AG04449 (cell line): Measurements from ENCODE around the gene ADGRV1.

Experiments used
- CTCF ChIA-PET: fragments of 350-600 bp; formaldehyde crosslinking; extraction: SDS; loops from one replicate; lab custom pipeline; 2021; ENCODE audit warnings: antibody characterized with exemption; lab: Yijun Ruan, JAX
- POLR2A ChIA-PET: fragments of 400-600, 350-600 bp; formaldehyde crosslinking; extraction: SDS; loops from one replicate; lab custom pipeline; 2020; ENCODE audit warnings: antibody characterized with exemption, inconsistent platforms; lab: Yijun Ruan, JAX
- DNase-seq: peaks from one replicate; pipeline ENCODE4 v3.0.0-alpha.2; 2010; ENCODE audit warnings: low read depth, low spot score
- H3K4me3 ChIP-seq: 2 replicates; pipeline ENCODE4 v1.5.1; 2011; ENCODE audit warnings: low read depth, mild to moderate bottlenecking, control low read depth, low read length
- TF ChIP-seq, protein P1 (sequence below): IDR thresholded peaks from one replicate; pipeline ENCODE4 v1.5.1; 2011; ENCODE audit warnings: mild to moderate bottlenecking, moderate library complexity, low read length, control low read depth, inconsistent platforms; ENCODE audit not compliant: insufficient read depth; ENCODE audit errors: missing control alignments

ADGRV1 gene

DNA sequence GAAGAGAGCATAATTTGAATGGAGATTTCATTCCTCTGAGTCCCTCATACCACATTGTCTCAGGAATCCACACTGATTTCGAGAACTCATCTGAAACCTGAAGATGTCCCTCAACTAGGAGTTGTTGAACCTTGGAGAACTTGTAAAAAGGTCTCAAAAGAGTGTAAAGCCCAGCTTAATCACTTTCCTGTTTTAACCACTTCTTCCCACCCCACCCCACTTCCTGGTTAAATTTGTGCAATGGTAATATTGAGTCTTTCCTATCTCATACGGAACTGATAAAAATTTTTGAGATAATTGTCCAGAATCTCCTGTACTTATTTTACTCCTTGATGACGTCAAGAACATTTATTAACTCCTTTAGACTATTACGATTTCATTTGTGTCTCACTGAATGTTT, 583.8 kb downstream of the ADGRV1 start:
- DNase-seq, result no peak
- CTCF ChIA-PET, result interaction anchor here (1.0 to 1.2 kb wide), 2 partner anchors 8 to 9 kb away, joined by 3 to 4 read pairs; no protein-coding TSS in a partner anchor
- POLR2A ChIA-PET, result no interaction called here
- H3K4me3 ChIP-seq, result no peak overlapping the region
- TF ChIP-seq, protein P1, sequence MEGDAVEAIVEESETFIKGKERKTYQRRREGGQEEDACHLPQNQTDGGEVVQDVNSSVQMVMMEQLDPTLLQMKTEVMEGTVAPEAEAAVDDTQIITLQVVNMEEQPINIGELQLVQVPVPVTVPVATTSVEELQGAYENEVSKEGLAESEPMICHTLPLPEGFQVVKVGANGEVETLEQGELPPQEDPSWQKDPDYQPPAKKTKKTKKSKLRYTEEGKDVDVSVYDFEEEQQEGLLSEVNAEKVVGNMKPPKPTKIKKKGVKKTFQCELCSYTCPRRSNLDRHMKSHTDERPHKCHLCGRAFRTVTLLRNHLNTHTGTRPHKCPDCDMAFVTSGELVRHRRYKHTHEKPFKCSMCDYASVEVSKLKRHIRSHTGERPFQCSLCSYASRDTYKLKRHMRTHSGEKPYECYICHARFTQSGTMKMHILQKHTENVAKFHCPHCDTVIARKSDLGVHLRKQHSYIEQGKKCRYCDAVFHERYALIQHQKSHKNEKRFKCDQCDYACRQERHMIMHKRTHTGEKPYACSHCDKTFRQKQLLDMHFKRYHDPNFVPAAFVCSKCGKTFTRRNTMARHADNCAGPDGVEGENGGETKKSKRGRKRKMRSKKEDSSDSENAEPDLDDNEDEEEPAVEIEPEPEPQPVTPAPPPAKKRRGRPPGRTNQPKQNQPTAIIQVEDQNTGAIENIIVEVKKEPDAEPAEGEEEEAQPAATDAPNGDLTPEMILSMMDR, result no peak

DNA sequence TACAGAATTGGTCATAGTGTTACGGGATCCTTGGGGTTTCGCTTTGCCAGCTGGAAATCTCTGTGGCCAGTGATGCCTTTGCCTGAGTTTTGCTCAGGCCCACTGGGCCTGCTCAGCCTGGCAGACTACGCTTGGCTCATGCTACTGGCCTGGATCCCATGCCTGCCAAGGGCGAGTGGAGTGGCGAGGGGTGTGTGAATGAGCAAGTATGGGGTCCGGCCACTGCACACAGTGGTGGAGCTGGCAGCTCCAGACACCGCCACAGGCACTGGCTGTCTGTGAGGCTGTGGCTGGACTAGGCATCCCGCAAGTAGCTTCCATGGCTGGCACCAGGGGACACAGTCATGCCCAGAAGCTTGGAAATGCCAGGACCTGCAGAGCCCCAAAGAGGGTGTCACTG, 584.2 kb downstream of the ADGRV1 start:
- TF ChIP-seq, protein P1, result no peak
- DNase-seq, result no peak
- ChIA-PET POLR2A (no interaction called here), CTCF (interaction anchor here (1.0 kb wide), 1 partner anchor 10 kb away, joined by 3 read pairs; no protein-coding TSS in a partner anchor)
- no peak overlapping the region for H3K4me3 ChIP-seq

DNA sequence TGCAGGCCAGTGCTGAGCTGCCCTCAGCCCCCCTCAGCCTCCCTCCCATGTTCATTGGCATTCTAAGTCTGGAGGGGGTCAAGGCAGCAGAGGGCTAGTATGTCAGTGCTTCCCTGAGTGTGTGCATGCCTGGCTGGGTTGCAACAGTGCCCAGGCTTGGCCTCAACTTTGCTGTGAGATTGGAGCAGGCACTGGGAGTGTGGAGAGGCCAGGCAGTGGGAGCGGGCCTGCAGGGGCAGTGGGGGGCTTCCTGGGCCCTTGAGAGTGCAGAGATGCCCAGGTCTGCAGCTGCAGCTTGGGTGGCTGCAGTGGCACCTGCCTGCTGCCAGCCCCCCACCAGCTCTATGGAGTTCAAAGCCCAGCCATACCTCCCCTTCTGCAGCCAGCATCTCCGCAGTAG, 585.2 kb downstream of the ADGRV1 start:
- TF ChIP-seq, protein P1, result no peak
- no peak overlapping the region for H3K4me3 ChIP-seq
- ChIA-PET POLR2A (no interaction called here), CTCF (no interaction called here)
- DNase-seq, result no peak

DNA sequence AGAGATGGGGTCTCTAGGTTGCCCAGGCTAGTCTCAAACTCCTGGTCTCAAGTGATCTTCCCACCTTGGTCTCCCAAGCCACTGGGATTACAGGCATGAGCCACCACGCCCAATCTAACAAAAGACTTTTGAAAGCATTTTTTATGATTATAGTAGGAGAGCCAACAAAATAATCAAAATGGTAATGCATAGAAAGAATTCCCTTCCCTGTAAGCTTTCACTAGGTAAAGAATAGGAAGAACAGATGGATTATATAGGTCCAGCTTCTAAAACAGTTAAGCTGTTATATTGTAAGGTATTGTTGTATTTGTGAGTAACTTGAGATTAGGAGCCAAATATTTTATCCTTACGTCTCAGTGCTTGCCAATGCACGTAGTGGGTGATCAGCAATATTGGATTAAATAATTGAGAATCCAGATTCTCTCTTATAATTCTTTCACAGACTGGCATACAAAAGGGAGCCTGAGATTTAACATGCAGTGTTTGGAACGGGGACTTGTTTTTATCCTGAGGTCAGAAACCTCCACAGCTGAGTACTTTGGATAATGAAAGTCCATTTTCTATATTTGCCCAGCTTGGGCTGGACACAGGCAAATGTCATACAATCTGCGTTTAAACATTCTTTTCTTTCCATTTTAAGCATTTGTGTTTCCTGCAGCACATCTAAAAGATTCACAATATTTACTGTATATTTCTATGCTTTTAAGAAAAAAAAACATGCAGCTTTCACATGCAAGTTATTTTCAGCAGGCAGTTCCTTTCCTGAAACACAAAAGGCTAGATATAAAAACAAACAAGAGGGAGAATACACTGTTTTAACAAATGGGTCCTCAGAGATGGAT, 586.1 kb downstream of the ADGRV1 start:
- TF ChIP-seq, protein P1, result no peak
- POLR2A ChIA-PET, result no interaction called here
- CTCF ChIA-PET, result interaction anchor here (0.7 to 1.3 kb wide), 3 partner anchors 11 to 17 kb away, joined by 3 read pairs; no protein-coding TSS in a partner anchor
- no peak for DNase-seq
- no peak overlapping the region for H3K4me3 ChIP-seq

DNA sequence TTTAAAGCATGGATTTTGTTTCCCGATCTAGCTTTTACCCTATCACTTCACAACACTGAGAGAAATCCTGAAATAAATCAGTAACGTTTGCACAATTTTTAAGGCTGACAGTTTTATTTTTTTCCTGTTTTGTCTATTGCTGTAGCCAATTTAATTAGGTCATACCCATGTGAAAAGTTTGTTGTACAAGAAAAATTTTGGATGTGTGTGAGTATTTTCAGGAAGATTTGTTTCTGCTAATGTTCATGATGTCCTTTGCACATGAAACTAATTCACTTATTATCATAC, 586.7 kb downstream of the ADGRV1 start:
- no peak for DNase-seq
- H3K4me3 ChIP-seq, result no peak overlapping the region
- POLR2A ChIA-PET, result no interaction called here
- TF ChIP-seq, protein P1, result no peak
- CTCF ChIA-PET, result interaction anchor here (1.2 to 1.3 kb wide), 2 partner anchors 10 to 18 kb away, joined by 3 read pairs; no protein-coding TSS in a partner anchor

DNA sequence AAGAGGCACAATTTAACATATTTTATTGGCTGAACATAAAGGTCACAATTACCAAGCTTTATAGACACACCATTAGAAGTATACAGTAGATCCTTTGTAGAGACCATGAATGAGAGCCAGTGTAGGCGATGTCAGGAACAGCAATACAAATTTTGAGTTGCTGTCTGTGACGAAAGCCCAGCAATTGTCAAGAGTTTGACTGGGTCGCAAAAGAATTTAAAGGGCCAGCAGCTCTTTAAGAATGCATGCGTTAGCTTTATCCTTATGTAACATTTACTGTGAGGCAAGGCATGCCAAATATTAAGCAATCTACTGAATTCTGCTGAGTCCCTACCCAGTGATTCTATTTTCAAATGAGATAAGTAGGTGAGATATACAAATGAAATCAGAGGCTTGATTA, 587.6 kb downstream of the ADGRV1 start:
- H3K4me3 ChIP-seq, result no peak overlapping the region
- ChIA-PET POLR2A (interaction anchor here (1.1 kb wide), 1 partner anchor 238 kb away, joined by 3 read pairs; no protein-coding TSS in a partner anchor), CTCF (interaction anchor here (1.0 to 1.1 kb wide), 2 partner anchors 10 to 15 kb away, joined by 3 to 5 read pairs; no protein-coding TSS in a partner anchor)
- DNase-seq, result no peak
- TF ChIP-seq, protein P1, result no peak
